A673 (cell line): ENCODE results near the gene TSPYL4.

ENCODE experiments used
- CTCF ChIP-seq: fragments of 300-800, 200-600 bp; sonication (generic); conservative IDR thresholded peaks from 2 replicates; pipeline ENCODE4 v1.5.1; 2017; ENCODE audit warnings: low read depth, mild to moderate bottlenecking, antibody characterized with exemption, low read length, moderate library complexity, mixed read lengths
- EZH2 ChIP-seq: fragments of 200-600 bp; sonication (generic); IDR thresholded peaks from 2 replicates; pipeline ENCODE4 v1.6.1; 2017; ENCODE audit warnings: borderline replicate concordance, low read depth, mild to moderate bottlenecking, mixed read lengths, antibody characterized with exemption, low read length; ENCODE audit not compliant: poor library complexity, severe bottlenecking

- no peak for TF ChIP-seq CTCF
- TF ChIP-seq EZH2: no peak
Observed at GRCh38 chr6:116300566-116300965, 46.7 kb upstream of the TSPYL4 start.
